Measurements from ENCODE around the gene HIGD1B.
A peak's percentile ranks its signal among the peaks of the same experiment; 100 is the strongest.

HIGD1B gene

GRCh38 chr17:44880062-44880461 lies 32.4 kb downstream of the HIGD1B start:
- H3K4me3 Mint-ChIP-seq: no peak overlapping the region
- no peaks in the 10 kb centered on the region for H3K9me3 Mint-ChIP-seq
- no peaks in the 10 kb centered on the region for H3K27me3 Mint-ChIP-seq
- H3K27ac Mint-ChIP-seq: no peak overlapping the region
- no peaks in the 10 kb centered on the region for H3K4me1 Mint-ChIP-seq (ENCODE audit: low read depth)
- peaks cover 78% of the 10 kb centered on the region for H3K36me3 Mint-ChIP-seq (ENCODE audit: low read depth)

- H3K27ac Mint-ChIP-seq: no peak overlapping the region
- H3K9me3 Mint-ChIP-seq: no peaks in the 10 kb centered on the region
- no peaks in the 10 kb centered on the region for H3K4me1 Mint-ChIP-seq (ENCODE audit: low read depth)
- H3K4me3 Mint-ChIP-seq: no peak overlapping the region
- no peaks in the 10 kb centered on the region for H3K27me3 Mint-ChIP-seq
- peaks cover 78% of the 10 kb centered on the region for H3K36me3 Mint-ChIP-seq (ENCODE audit: low read depth)
These were observed 33.5 kb downstream of the HIGD1B start for GRCh38 chr17:44881145-44881544.

- no peaks in the 10 kb centered on the region for H3K27me3 Mint-ChIP-seq
- H3K27ac Mint-ChIP-seq: no peak overlapping the region
- no peaks in the 10 kb centered on the region for H3K4me1 Mint-ChIP-seq (ENCODE audit: low read depth)
- no peak overlapping the region for H3K4me3 Mint-ChIP-seq
- peaks cover 56% of the 10 kb centered on the region for H3K36me3 Mint-ChIP-seq (ENCODE audit: low read depth)
- no peaks in the 10 kb centered on the region for H3K9me3 Mint-ChIP-seq
These were observed 37.3 kb downstream of the HIGD1B start for GRCh38 chr17:44884941-44885340.

- H3K4me1 Mint-ChIP-seq (ENCODE audit: low read depth): peaks cover 7% of the 10 kb centered on the region
- no peaks in the 10 kb centered on the region for H3K27me3 Mint-ChIP-seq
- no peaks in the 10 kb centered on the region for H3K9me3 Mint-ChIP-seq
- peaks cover 48% of the 10 kb centered on the region for H3K36me3 Mint-ChIP-seq (ENCODE audit: low read depth)
- H3K4me3 Mint-ChIP-seq: no peak overlapping the region
- no peak overlapping the region for H3K27ac Mint-ChIP-seq
These were observed 39.3 kb downstream of the HIGD1B start for GRCh38 chr17:44887016-44887415.

GRCh38 chr17:44887971-44888954 lies 40.6 kb downstream of the HIGD1B start:
- no peaks in the 10 kb centered on the region for H3K27me3 Mint-ChIP-seq
- peaks cover 7% of the 10 kb centered on the region for H3K4me1 Mint-ChIP-seq (ENCODE audit: low read depth)
- H3K27ac Mint-ChIP-seq: no peak overlapping the region
- no peaks in the 10 kb centered on the region for H3K9me3 Mint-ChIP-seq
- peaks cover 43% of the 10 kb centered on the region for H3K36me3 Mint-ChIP-seq (ENCODE audit: low read depth)
- H3K4me3 Mint-ChIP-seq: no peak overlapping the region

GRCh38 chr17:44889003-44889402 lies 41.3 kb downstream of the HIGD1B start:
- peaks cover 7% of the 10 kb centered on the region for H3K4me1 Mint-ChIP-seq (ENCODE audit: low read depth)
- no peaks in the 10 kb centered on the region for H3K9me3 Mint-ChIP-seq

GRCh38 chr17:44892250-44892649 lies 44.6 kb downstream of the HIGD1B start:
- Mint-ChIP-seq H3K27me3 (no peaks in the 10 kb centered on the region), H3K27ac (no peak overlapping the region), H3K4me1 (ENCODE audit: low read depth) (peaks cover 23% of the 10 kb centered on the region), H3K36me3 (ENCODE audit: low read depth) (peaks cover 35% of the 10 kb centered on the region), H3K4me3 (no peak overlapping the region), H3K9me3 (no peaks in the 10 kb centered on the region)

More at GRCh38 chr17:44889003-44889402, 41.3 kb downstream of the HIGD1B start:
- Mint-ChIP-seq H3K27ac (no peak overlapping the region), H3K36me3 (ENCODE audit: low read depth) (peaks cover 40% of the 10 kb centered on the region), H3K27me3 (no peaks in the 10 kb centered on the region), H3K4me3 (no peak overlapping the region)

GRCh38 chr17:44894642-44895041 lies 47.0 kb downstream of the HIGD1B start:
- Mint-ChIP-seq H3K4me3 (no peak overlapping the region), H3K9me3 (no peaks in the 10 kb centered on the region), H3K27me3 (no peaks in the 10 kb centered on the region), H3K4me1 (ENCODE audit: low read depth) (peaks cover 35% of the 10 kb centered on the region), H3K27ac (no peak overlapping the region), H3K36me3 (ENCODE audit: low read depth) (peaks cover 41% of the 10 kb centered on the region)

GRCh38 chr17:44898768-44899073 lies 51.0 kb downstream of the HIGD1B start:
- Mint-ChIP-seq H3K27ac (peak overlapping the region; percentile 100), H3K4me3 (peak overlapping the region; percentile 97), H3K4me1 (ENCODE audit: low read depth) (peaks cover 37% of the 10 kb centered on the region), H3K36me3 (ENCODE audit: low read depth) (peaks cover 22% of the 10 kb centered on the region), H3K27me3 (no peaks in the 10 kb centered on the region), H3K9me3 (no peaks in the 10 kb centered on the region)

GRCh38 chr17:44899074-44899782 lies 51.5 kb downstream of the HIGD1B start, which contains the start of gene EFTUD2:
EFTUD2 (minus strand) TSS chr17:44899445; CDS start chr17:44894521, 4,924 bp downstream.
- H3K4me3 Mint-ChIP-seq: peak within 1 kb of the TSS; percentile 97
- peaks cover 21% of the 10 kb centered on the region for H3K36me3 Mint-ChIP-seq (ENCODE audit: low read depth)
- H3K9me3 Mint-ChIP-seq: no peaks in the 10 kb centered on the region
- peak within 1 kb of the TSS; percentile 100 for H3K27ac Mint-ChIP-seq
- H3K4me1 Mint-ChIP-seq (ENCODE audit: low read depth): peaks cover 37% of the 10 kb centered on the region
- no peaks in the 10 kb centered on the region for H3K27me3 Mint-ChIP-seq
